HepG2 (cell line): ENCODE data around the gene CDH13. TPM values are rescaled to one million over a fixed set of nuclear protein-coding genes. Genes with fewer than 3 reads are reported as not detected.
A peak's percentile ranks its signal among the peaks of the same experiment; 100 is the strongest.

ENCODE experiments used
- ATAC-seq: fragments of 200-7000 bp; cut with Tn5 transposase; 3 replicates; pipeline ENCODE4 v1.9.1; 2020; ENCODE audit warnings: mild to moderate bottlenecking, moderate library complexity
- BruUV-seq: library from RNA; stranded (reverse); fragments of 400-500 nt; replicated peaks from 2 replicates; lab custom pipeline; 2021; lab: Mats Ljungman, UMichigan
- CTCF ChIA-PET: fragments of 300-600 bp; formaldehyde crosslinking; extraction: SDS; loops from one replicate; lab custom pipeline; 2021; ENCODE audit warnings: low total read pairs, inconsistent platforms, low intra/inter-chr PET ratio; lab: Yijun Ruan, JAX
- POLR2A ChIA-PET: fragments of 350-600 bp; sonication (Branson Sonifier 250); formaldehyde crosslinking; loops from one replicate; lab custom pipeline; 2020; ENCODE audit warnings: antibody characterized with exemption, inconsistent platforms; lab: Yijun Ruan, JAX
- DNase-seq: peaks from one replicate; pipeline ENCODE4 v3.0.0-alpha.2; 2015; ENCODE audit warnings: low spot score
- FAIRE-seq: peaks from 3 replicates; lab custom pipeline; 2011; peaks lifted over from hg19 to GRCh38; lab: Jason Lieb, UNC
- H2AFZ ChIP-seq: one replicate; pipeline ENCODE4 v1.6.1; 2011; ENCODE audit warnings: low read length, inconsistent platforms
- H3K27ac ChIP-seq: fragments of 300-600 bp; 3 replicates; pipeline ENCODE4 v1.8.0; 2011; ENCODE audit warnings: mixed run types, mild to moderate bottlenecking, mixed read lengths, low read length, inconsistent platforms; ENCODE audit not compliant: insufficient read depth; ENCODE audit errors: extremely low read length
- H3K27me3 ChIP-seq, 2 experiments: fragments of 200-600 bp in 1 of 2; 2 replicates in 1 of 2; 3 replicates in 1 of 2; pipeline versions ENCODE4 v1.6.0 to v1.8.0; 2011; ENCODE audit warnings: low read length in 2 of 2, mild to moderate bottlenecking in 2 of 2, moderate library complexity in 2 of 2, inconsistent platforms in 1 of 2; ENCODE audit not compliant: insufficient read depth in 2 of 2, control insufficient read depth in 1 of 2
- H3K36me3 ChIP-seq, 2 experiments: fragments of 200-600 bp in 1 of 2; replicated peaks in 1 of 2; 2 replicates in 1 of 2; 3 replicates in 1 of 2; pipeline versions ENCODE4 v1.5.1 to v1.8.0; 2011; ENCODE audit warnings: low read length in 2 of 2, inconsistent platforms in 1 of 2; ENCODE audit not compliant: insufficient read depth in 2 of 2, control insufficient read depth in 1 of 2
- H3K4me1 ChIP-seq: 2 replicates; pipeline ENCODE4 v1.5.1; 2012; ENCODE audit warnings: low read length, inconsistent platforms; ENCODE audit not compliant: insufficient read depth
- H3K4me2 ChIP-seq: 2 replicates; pipeline ENCODE4 v1.6.0; 2011; ENCODE audit warnings: low read depth, low read length, inconsistent platforms
- H3K4me3 ChIP-seq, 3 experiments: fragments of 200-600 bp in 1 of 3; sonication (generic), shearing (Covaris generic) in 1 of 3; replicated peaks in 1 of 3; 2 replicates each; pipeline ENCODE4 v1.5.1; 2011 to 2016; ENCODE audit warnings: low read length in 3 of 3, inconsistent platforms in 2 of 3, low read depth in 2 of 3, mild to moderate bottlenecking in 2 of 3, control low read depth in 1 of 3, mixed read lengths in 1 of 3; ENCODE audit not compliant: insufficient read depth in 1 of 3
- H3K79me2 ChIP-seq: one replicate; pipeline ENCODE4 v1.6.1; 2011; ENCODE audit warnings: low read length, inconsistent platforms; ENCODE audit not compliant: insufficient read depth
- H3K9ac ChIP-seq: 2 replicates; pipeline ENCODE4 v1.6.0; 2011; ENCODE audit warnings: mild to moderate bottlenecking, low read depth, low read length, inconsistent platforms; ENCODE audit not compliant: insufficient read depth
- H3K9me3 ChIP-seq: 2 replicates; pipeline ENCODE4 v1.5.1; 2012; ENCODE audit warnings: mild to moderate bottlenecking, low read length
- H4K20me1 ChIP-seq: 2 replicates; pipeline ENCODE4 v1.6.0; 2011; ENCODE audit warnings: inconsistent platforms, mild to moderate bottlenecking, low read length, moderate library complexity; ENCODE audit not compliant: insufficient read depth
- CC2D1A ChIP-seq: sonication (generic); formaldehyde crosslinking; IDR thresholded peaks from 2 replicates; pipeline ENCODE4 v1.8.1; 2023; ENCODE audit warnings: mild to moderate bottlenecking, missing genetic modification reagents
- CCAR2 ChIP-seq: fragments of 200-400 bp; formaldehyde crosslinking; optimal IDR thresholded peaks from 2 replicates; pipeline ENCODE3; 2018; ENCODE audit warnings: low read depth, mild to moderate bottlenecking, low read length, moderate library complexity
- CEBPB ChIP-seq: IDR thresholded peaks from 2 replicates; pipeline ENCODE4 v1.6.1; 2011; ENCODE audit warnings: low read depth, low read length, improper control_type of control experiment, borderline replicate concordance
- EP300 ChIP-seq, 3 experiments: sonication (generic) in 1 of 3; formaldehyde crosslinking in 1 of 3; IDR thresholded peaks; 2 replicates each; pipeline versions ENCODE4 v1.5.1 to v1.6.1; 2011 to 2020; ENCODE audit warnings: low read depth in 2 of 3, low read length in 2 of 3, borderline replicate concordance in 1 of 3, improper control_type of control experiment in 1 of 3, mild to moderate bottlenecking in 1 of 3, missing genetic modification reagents in 1 of 3, moderate library complexity in 1 of 3
- FOXA3 ChIP-seq: IDR thresholded peaks from 2 replicates; pipeline ENCODE4 v1.6.1; 2016; ENCODE audit warnings: missing genetic modification reagents, missing compliant biosample characterization
- GATA4 ChIP-seq: sonication (generic); IDR thresholded peaks from 2 replicates; pipeline ENCODE4 v1.6.1; 2016; ENCODE audit warnings: antibody characterized with exemption, low read depth, borderline replicate concordance
- MAFF ChIP-seq: IDR thresholded peaks from 2 replicates; pipeline ENCODE4 v1.6.1; 2011; ENCODE audit warnings: low read depth, low read length, improper control_type of control experiment
- MLXIP ChIP-seq: sonication (generic); formaldehyde crosslinking; IDR thresholded peaks from 2 replicates; pipeline ENCODE4 v1.9.0; 2021; ENCODE audit warnings: missing genetic modification reagents, borderline replicate concordance
- NPAS2 ChIP-seq: sonication (generic); formaldehyde crosslinking; IDR thresholded peaks from 2 replicates; pipeline ENCODE4 v1.8.0; 2022; ENCODE audit warnings: mild to moderate bottlenecking, missing genetic modification reagents, borderline replicate concordance
- PAXIP1 ChIP-seq: sonication (generic); formaldehyde crosslinking; conservative IDR thresholded peaks from 2 replicates; pipeline ENCODE4 v1.4.0; 2020; ENCODE audit warnings: mild to moderate bottlenecking, missing genetic modification reagents, moderate library complexity
- RFXAP ChIP-seq: sonication (generic); formaldehyde crosslinking; IDR thresholded peaks from 2 replicates; pipeline ENCODE4 v1.4.0; 2020; ENCODE audit warnings: missing genetic modification reagents, borderline replicate concordance
- ZBTB42 ChIP-seq: sonication (generic); formaldehyde crosslinking; IDR thresholded peaks from 2 replicates; pipeline ENCODE4 v1.5.0; 2020; ENCODE audit warnings: mild to moderate bottlenecking, missing genetic modification reagents
- ZFYVE20 ChIP-seq: sonication (generic); formaldehyde crosslinking; IDR thresholded peaks from 2 replicates; pipeline ENCODE4 v1.8.0; 2023; ENCODE audit warnings: low read depth, mild to moderate bottlenecking, moderate library complexity, missing genetic modification reagents, borderline replicate concordance
- ZNF432 ChIP-seq: sonication (generic); formaldehyde crosslinking; IDR thresholded peaks from 2 replicates; pipeline ENCODE4 v1.5.0; 2020; ENCODE audit warnings: missing genetic modification reagents, mild to moderate bottlenecking, borderline replicate concordance
- WGBS: methylation state at CpG from one replicate; pipeline ENCODE4 v1.1.6; 2017; ENCODE audit warnings: low lambda C conversion rate; 5-methylcytosine and 5-hydroxymethylcytosine counted together
- in situ Hi-C: cut with HindIII; loops from 2 replicates; pipeline ENCODE4 v1.10.0; 2017; ENCODE audit warnings: low pct_unique_long_range_greater_than_20kb; ENCODE audit not compliant: extremely low pct_ligation_motif_present
- intact Hi-C: fragments of 100-400 bp; cut with micrococcal nuclease; formaldehyde crosslinking; loops from one replicate; pipeline ENCODE4 v1.10.0; 2022; ENCODE audit not compliant: unreplicated experiment
- polyA plus RNA-seq, 8 experiments: library from polyadenylated mRNA; depleted of rRNA in 3 of 8; stranded (reverse) in 7 of 8; unstranded in 1 of 8; fragments of >200 nt; fragmentation: Illumina TruSeq in 4 of 8; extraction: Trizol in 4 of 8; gene quantifications; 2 replicates each; pipeline versions ENCODE4 v1.2.1 to v1.2.3, GENCODE V29; 2011 to 2016; ENCODE audit warnings: low read depth in 4 of 8, missing spikeins in 1 of 8, mixed read lengths in 1 of 8; ENCODE audit not compliant: insufficient read depth in 1 of 8
- total RNA-seq, 5 experiments: library from RNA; depleted of rRNA; stranded (reverse); fragments of >200 nt; fragmentation: Illumina TruSeq; extraction: Trizol; gene quantifications; 2 replicates each; pipeline ENCODE4 v1.2.3, GENCODE V29; 2016; ENCODE audit warnings: low read depth in 1 of 5

CDH13 gene
- total and polyA plus RNA-seq, 2 of the 13 experiments (the other 11 are each of a cell fraction or from before 2014, with no cell fraction given), result not detected

GRCh38 chr16:83472776-83473501, 846.2 kb downstream of the CDH13 start (continued):
- peak; percentile 22; the same call in 1 of the 2 replicates for TF ChIP-seq FOXA3 (CRISPR knock-in tag)
- no peak for TF ChIP-seq PAXIP1
- TF ChIP-seq MAFF, result peak; percentile 53
- TF ChIP-seq ZNF432, result no peak
- TF ChIP-seq CEBPB, result peak; percentile 79
- no peak for TF ChIP-seq ZBTB42 (CRISPR knock-in tag)

- ChIA-PET POLR2A (no interaction called here), CTCF (no interaction called here)
- Histone ChIP-seq H2AFZ (no peak overlapping the region), H3K4me1 (no peaks in the 10 kb centered on the region), H3K79me2 (no peaks in the 10 kb centered on the region), H3K36me3 (no peaks in the 10 kb centered on the region), H3K4me3 (no peak overlapping the region), H3K4me2 (no peak overlapping the region), H4K20me1 (no peaks in the 10 kb centered on the region), H3K27me3 (peaks cover 2 to 17% of the 10 kb centered on the region in 2 experiments; a peak in 2 of 5 replicates), H3K9me3 (no peaks in the 10 kb centered on the region), H3K9ac (no peak overlapping the region), H3K27ac (no peak overlapping the region)
- intact Hi-C loops (no loop called here), in situ Hi-C loops (no loop called here)
- WGBS, result 5% methylated on average over 2 of the region's 2 CpGs
- DNase-seq (no peak), ATAC-seq (no peak), FAIRE-seq (no peak)
- no TSS peak for BruUV-seq
- no peak for TF ChIP-seq EP300 (IDR thresholded peaks at IDR 0.05; ENCODE audit: low read depth in 2 of 2, low read length in 2 of 2)
- TF ChIP-seq EP300 (CRISPR knock-in tag; IDR thresholded peaks at IDR 0.05; ENCODE audit: borderline replicate concordance), result no peak
- TF ChIP-seq CC2D1A (CRISPR knock-in tag), result no peak
- TF ChIP-seq GATA4, result no peak
- TF ChIP-seq NPAS2, result no peak
- TF ChIP-seq RFXAP (CRISPR knock-in tag), result no peak
- TF ChIP-seq CCAR2, result no peak
- TF ChIP-seq ZFYVE20 (CRISPR knock-in tag), result no peak
- TF ChIP-seq MLXIP, result no peak
These were observed 847.3 kb downstream of the CDH13 start for GRCh38 chr16:83473926-83474650.
